Adrenal gland (tissue), 12 donors: ENCODE measurements around the gene RPS6KA5. TPM values are rescaled to one million over a fixed set of nuclear protein-coding genes. Genes with fewer than 3 reads are reported as not detected.
"Not testable (repeated sequence)": the region's sequence is repeated elsewhere in the genome, so short reads cannot be mapped to it uniquely, and the experiment has no call there.

Experiments
- DNase-seq, 7 donors: peaks; one replicate each; pipeline ENCODE4 v3.0.0-alpha.2; 2019 to 2020
- H3K27ac ChIP-seq, 5 donors: fragments of 200-600 bp; sonication (generic) in 4 of 5; 1 replicate in 3 of 5; 2 replicates in 2 of 5; pipeline versions ENCODE4 v1.5.1 to v1.8.0; 2016 to 2020; ENCODE audit warnings: mild to moderate bottlenecking in 1 of 5
- H3K27me3 ChIP-seq: fragments of 200-600 bp; 2 replicates; pipeline ENCODE4 v1.8.0; 2021
- H3K36me3 ChIP-seq, 2 donors: fragments of 200-600 bp; replicated peaks in 1 of 2; 1 replicate in 1 of 2; 2 replicates in 1 of 2; pipeline versions ENCODE4 v1.5.1 to v1.8.0; 2018 to 2022
- H3K4me1 ChIP-seq, 2 donors: fragments of 200-600 bp; replicated peaks in 1 of 2; 1 replicate in 1 of 2; 2 replicates in 1 of 2; pipeline versions ENCODE4 v1.5.1 to v1.8.0; 2018 to 2021
- H3K4me3 ChIP-seq, 4 donors: fragments of 200-600 bp; sonication (generic) in 3 of 4; one replicate each; pipeline ENCODE4 v1.5.1; 2016 to 2018
- H3K9me3 ChIP-seq, 3 donors: fragments of 200-600 bp; sonication (generic) in 1 of 3; replicated peaks in 1 of 3; 1 replicate in 2 of 3; 2 replicates in 1 of 3; pipeline versions ENCODE4 v1.5.1 to v1.8.0; 2016 to 2021
- POLR2A ChIP-seq, 2 donors: fragments of 450-650 bp; IDR thresholded peaks; one replicate each; pipeline ENCODE4 v1.6.1; 2017; ENCODE audit warnings: antibody characterized with exemption in 2 of 2, mild to moderate bottlenecking in 2 of 2, moderate library complexity in 1 of 2
- WGBS, 4 donors: extraction: QIAGEN DNeasy Blood & Tissue Kit in 2 of 4; methylation state at CpG; one replicate each; pipeline versions ENCODE4 v1.1.5 to v1.1.7; 2013 to 2017; 5-methylcytosine and 5-hydroxymethylcytosine counted together
- intact Hi-C, 2 donors: fragments of 100-400 bp; cut with DNase I; formaldehyde crosslinking; loops; one replicate each; pipeline versions ENCODE4 v1.14.1 to v1.15.0; 2022 to 2023
- polyA plus RNA-seq, 3 donors: library from polyadenylated mRNA; stranded (reverse); fragments of 200-250 nt in 2 of 3; fragments of 350-450 nt in 1 of 3; fragmentation: Illumina TruSeq in 1 of 3; extraction: RNeasy Lipid Tissue Mini Kit (QIAGEN cat#74804) in 1 of 3; gene quantifications; one replicate each; pipeline ENCODE4 v1.2.3, GENCODE V29; 2013 to 2014
- total RNA-seq, 9 donors: library from RNA; depleted of rRNA in 4 of 9; stranded (reverse); fragments of >200 nt in 4 of 9; fragments of 120-200 nt in 1 of 9; fragmentation: NEBNext Ultra II Directional in 1 of 9; extraction: Animal tissue kit (Norgen Biotek cat#: 25700) in 1 of 9; gene quantifications; one replicate each; pipeline versions ENCODE4 v1.1.0 to v1.2.4, GENCODE V29; 2013 to 2023
- TF ChIP-seq, protein P1 (sequence below), 6 experiments: fragments of 450-650 bp in 4 of 6; fragments of 200-600 bp in 2 of 6; sonication (generic) in 1 of 6; IDR thresholded peaks; 1 replicate in 5 of 6; 2 replicates in 1 of 6; pipeline versions ENCODE4 v1.5.1 to v1.8.0; 2016 to 2021; ENCODE audit warnings: antibody characterized with exemption in 6 of 6, mild to moderate bottlenecking in 2 of 6, moderate library complexity in 1 of 6
- donor health status: healthy with polysubstance abuse.
- donor health status: Bipolar disorder and iron deficiency.
- donor health status: DM: yes; HTN: yes; CAD: no.
- donor health status: DM: no; HTN: no; CAD: no.
- donor health status: DM: no; HTN: no; CAD: no.
- donor health status: DM: yes; HTN: yes; CAD: no.

Gene RPS6KA5
- total and polyA plus RNA-seq, 12 donors, result 0.27 to 5.5 (median 1.8) TPM

DNA sequence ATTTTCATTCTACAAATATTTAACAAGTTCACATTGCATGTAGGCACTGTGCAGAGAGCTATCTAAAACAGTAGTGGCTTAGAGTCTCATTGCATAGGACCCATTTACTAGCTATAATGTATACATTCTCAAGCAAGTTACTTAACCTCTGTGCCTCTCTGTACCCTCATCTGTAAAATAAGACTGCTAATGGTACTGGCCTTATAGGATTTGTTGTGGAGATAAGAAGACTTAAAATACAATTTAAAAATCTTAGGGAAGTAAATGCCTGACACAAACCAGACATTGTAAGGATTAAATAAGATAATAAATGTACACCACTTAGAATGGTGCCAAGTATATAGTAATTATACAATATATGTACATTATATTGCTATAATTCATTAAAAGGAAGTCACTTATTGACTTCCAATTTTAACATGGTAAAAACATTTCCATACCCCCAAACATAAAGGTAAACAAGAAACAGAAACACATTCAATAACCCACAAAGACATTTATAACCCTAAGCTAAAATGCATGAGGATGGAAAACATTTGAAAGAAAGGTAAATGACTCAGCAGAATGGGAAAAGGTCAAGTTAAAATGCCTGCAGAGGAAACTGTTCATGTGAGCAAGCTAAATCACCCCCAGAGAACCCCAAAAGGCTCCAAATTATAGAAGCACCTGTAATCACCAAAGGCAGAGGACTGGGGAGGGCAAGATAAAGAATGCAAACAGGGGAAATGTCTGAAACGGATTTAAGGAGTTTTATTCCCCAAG, 30.8 kb downstream of the RPS6KA5 start:
- no peaks in the 10 kb centered on the region for H3K36me3 ChIP-seq
- no peaks in the 10 kb centered on the region for H3K27me3 ChIP-seq
- intact Hi-C loops, result loop anchor here in 1 of 2 donors (10.0 kb wide), 1 partner anchor 115 kb away; no protein-coding TSS in a partner anchor
- 63 to 76% (median 71%) methylated on average over 1 of the region's 1 CpG for WGBS, 4 donors
- TF ChIP-seq, protein P1, sequence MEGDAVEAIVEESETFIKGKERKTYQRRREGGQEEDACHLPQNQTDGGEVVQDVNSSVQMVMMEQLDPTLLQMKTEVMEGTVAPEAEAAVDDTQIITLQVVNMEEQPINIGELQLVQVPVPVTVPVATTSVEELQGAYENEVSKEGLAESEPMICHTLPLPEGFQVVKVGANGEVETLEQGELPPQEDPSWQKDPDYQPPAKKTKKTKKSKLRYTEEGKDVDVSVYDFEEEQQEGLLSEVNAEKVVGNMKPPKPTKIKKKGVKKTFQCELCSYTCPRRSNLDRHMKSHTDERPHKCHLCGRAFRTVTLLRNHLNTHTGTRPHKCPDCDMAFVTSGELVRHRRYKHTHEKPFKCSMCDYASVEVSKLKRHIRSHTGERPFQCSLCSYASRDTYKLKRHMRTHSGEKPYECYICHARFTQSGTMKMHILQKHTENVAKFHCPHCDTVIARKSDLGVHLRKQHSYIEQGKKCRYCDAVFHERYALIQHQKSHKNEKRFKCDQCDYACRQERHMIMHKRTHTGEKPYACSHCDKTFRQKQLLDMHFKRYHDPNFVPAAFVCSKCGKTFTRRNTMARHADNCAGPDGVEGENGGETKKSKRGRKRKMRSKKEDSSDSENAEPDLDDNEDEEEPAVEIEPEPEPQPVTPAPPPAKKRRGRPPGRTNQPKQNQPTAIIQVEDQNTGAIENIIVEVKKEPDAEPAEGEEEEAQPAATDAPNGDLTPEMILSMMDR (IDR thresholded peaks at IDR 0.05), result no peak
- TF ChIP-seq POLR2A (IDR thresholded peaks at IDR 0.05), result no peak
- H3K4me3 ChIP-seq, result no peak overlapping the region
- no peaks in the 10 kb centered on the region for H3K4me1 ChIP-seq
- DNase-seq, result no peak
- H3K27ac ChIP-seq, result no peak overlapping the region
- H3K9me3 ChIP-seq, result no peaks in the 10 kb centered on the region

DNA sequence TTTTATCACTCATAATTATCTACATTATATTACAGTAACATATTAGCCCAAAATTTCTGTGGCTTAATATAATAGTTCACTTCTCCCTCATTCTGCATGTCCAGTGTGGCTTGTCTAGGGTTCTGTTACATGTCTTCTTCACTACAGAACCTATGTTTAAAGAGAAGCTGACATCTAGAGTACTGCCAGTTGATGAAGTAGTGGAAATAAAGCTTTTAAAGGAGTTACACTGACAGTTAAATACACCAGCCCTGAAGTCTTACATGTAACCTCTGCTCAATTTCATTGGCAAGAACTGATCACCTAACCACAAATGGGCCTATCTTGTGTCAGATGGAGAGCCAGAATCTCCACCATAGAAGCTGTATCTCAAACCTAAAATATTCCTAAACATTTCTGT, 32.9 kb downstream of the RPS6KA5 start:
- Histone ChIP-seq H3K4me1 (no peaks in the 10 kb centered on the region), H3K27me3 (no peaks in the 10 kb centered on the region), H3K27ac (no peak overlapping the region), H3K9me3 (no peaks in the 10 kb centered on the region), H3K36me3 (no peaks in the 10 kb centered on the region), H3K4me3 (no peak overlapping the region)
- intact Hi-C loops, result no loop called here
- TF ChIP-seq, protein P1 (IDR thresholded peaks at IDR 0.05), result no peak
- no peak for TF ChIP-seq POLR2A (IDR thresholded peaks at IDR 0.05)
- no peak for DNase-seq

DNA sequence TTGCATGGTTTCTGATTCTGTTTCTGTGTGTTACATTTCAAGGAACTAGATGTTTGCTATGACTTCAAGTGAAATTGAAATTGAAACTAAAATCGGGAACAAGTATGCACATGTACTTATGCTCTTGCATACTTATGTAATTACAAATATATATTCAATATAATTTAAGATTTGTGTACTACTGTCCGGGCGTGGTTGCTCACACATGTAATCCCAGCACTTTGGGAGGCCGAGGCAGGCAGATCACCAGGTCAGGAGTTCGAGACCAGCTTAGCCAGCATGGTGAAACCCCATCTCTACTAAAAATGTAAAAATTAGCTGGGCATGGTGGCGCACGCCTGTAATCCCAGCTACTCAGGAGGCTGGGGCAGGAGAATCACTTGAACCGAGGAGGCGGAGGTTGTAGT, 37.8 kb downstream of the RPS6KA5 start:
- H3K9me3 ChIP-seq, DNase-seq, intact Hi-C loops, H3K36me3 ChIP-seq, H3K4me1 ChIP-seq, H3K27me3 ChIP-seq: not testable (repeated sequence)
- peak overlapping the region in 2 of 5 donors; percentile 49 to 68 for H3K27ac ChIP-seq
- peak overlapping the region in 1 of 4 donors; percentile 39 for H3K4me3 ChIP-seq
- WGBS, 4 donors, result 67 to 84% (median 73%) methylated on average over 9 of the region's 9 CpGs

DNA sequence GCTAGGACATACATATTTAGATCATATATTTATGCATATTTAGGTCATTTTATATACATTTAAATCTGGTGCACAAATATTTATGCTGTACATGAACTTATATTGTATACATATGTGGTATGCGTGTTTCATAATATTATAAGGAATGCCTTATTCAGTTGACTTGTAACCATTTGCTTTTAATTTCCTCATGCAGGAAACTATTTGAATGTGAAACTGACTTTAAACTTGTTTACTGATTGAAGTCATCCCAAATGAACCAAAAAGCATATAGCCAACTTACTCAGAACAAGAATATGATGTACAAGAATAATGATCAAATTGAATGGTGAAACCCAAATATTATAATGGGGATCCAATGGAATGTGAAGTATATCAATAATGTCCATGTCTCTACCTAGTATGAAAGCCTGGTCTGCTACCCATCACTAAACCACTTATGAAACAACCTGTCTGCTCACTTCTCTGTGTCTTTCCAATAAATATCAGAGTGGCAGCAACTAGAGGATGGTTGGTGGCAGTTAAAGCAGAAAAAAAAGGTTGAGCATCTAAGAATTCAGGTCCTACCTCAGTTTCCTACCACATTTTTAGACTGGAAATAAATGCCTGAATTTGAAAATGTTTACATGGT, 38.3 kb downstream of the RPS6KA5 start:
- Histone ChIP-seq H3K9me3 (no peaks in the 10 kb centered on the region), H3K4me3 (peak overlapping the region in 1 of 4 donors; percentile 39), H3K4me1 (no peaks in the 10 kb centered on the region), H3K27me3 (no peaks in the 10 kb centered on the region), H3K36me3 (no peaks in the 10 kb centered on the region), H3K27ac (peak overlapping the region in 1 of 5 donors; percentile 68)
- TF ChIP-seq, protein P1 (IDR thresholded peaks at IDR 0.05), result no peak
- no peak for TF ChIP-seq POLR2A (IDR thresholded peaks at IDR 0.05)
- 93 to 100% (median 95%) methylated on average over 1 of the region's 1 CpG for WGBS, 4 donors
- DNase-seq, result no peak
- intact Hi-C loops, result no loop called here
